GM23338 (cell line): ENCODE measurements around the gene LHX8. TPM values are rescaled to one million over a fixed set of nuclear protein-coding genes. Genes with fewer than 3 reads are reported as not detected.

Experiments used
- ATAC-seq: fragments of 200-7000 bp; cut with Tn5 transposase; 3 replicates; pipeline ENCODE4 v1.9.1; 2020
- DNase-seq: peaks from one replicate; pipeline ENCODE4 v3.0.0-alpha.2; 2015; ENCODE audit warnings: low spot score
- H2AFZ ChIP-seq: fragments of 200-600 bp; sonication (generic); 2 replicates; pipeline ENCODE4 v1.8.0; 2016; ENCODE audit warnings: antibody characterized with exemption, mild to moderate bottlenecking, moderate library complexity
- H3F3A ChIP-seq: fragments of 200-600 bp; sonication (generic); replicated peaks from 2 replicates; pipeline ENCODE4 v1.8.0; 2017; ENCODE audit warnings: antibody characterized with exemption, mixed run types, low read depth
- H3K27ac ChIP-seq: fragments of 200-600 bp; sonication (generic); 2 replicates; pipeline ENCODE4 v1.6.1; 2016; ENCODE audit warnings: low read depth
- H3K27me3 ChIP-seq: fragments of 200-600 bp; sonication (generic); 2 replicates; pipeline ENCODE4 v1.8.0; 2016; ENCODE audit warnings: mild to moderate bottlenecking, mixed run types, moderate library complexity; ENCODE audit not compliant: insufficient read depth
- H3K36me3 ChIP-seq: fragments of 200-600 bp; sonication (generic); 2 replicates; pipeline ENCODE4 v1.8.0; 2016; ENCODE audit warnings: mild to moderate bottlenecking; ENCODE audit not compliant: insufficient read depth
- H3K4me1 ChIP-seq: fragments of 200-600 bp; sonication (generic); 2 replicates; pipeline ENCODE4 v1.8.0; 2016; ENCODE audit warnings: mild to moderate bottlenecking, moderate library complexity; ENCODE audit not compliant: insufficient read depth
- H3K4me2 ChIP-seq: fragments of 200-600 bp; sonication (generic); 2 replicates; pipeline ENCODE4 v1.7.1; 2017; ENCODE audit warnings: mixed run types
- H3K4me3 ChIP-seq: fragments of 200-600 bp; sonication (generic); 2 replicates; pipeline ENCODE4 v1.6.1; 2016; ENCODE audit warnings: mixed run types
- H3K79me2 ChIP-seq: fragments of 200-600 bp; sonication (generic); replicated peaks from 2 replicates; pipeline ENCODE4 v1.8.0; 2017; ENCODE audit warnings: mild to moderate bottlenecking; ENCODE audit not compliant: insufficient read depth
- H3K9me2 ChIP-seq: fragments of 200-600 bp; sonication (generic); 2 replicates; pipeline ENCODE4 v1.8.0; 2017; ENCODE audit not compliant: insufficient read depth
- H4K20me1 ChIP-seq: fragments of 200-600 bp; sonication (generic); replicated peaks from 2 replicates; pipeline ENCODE4 v1.8.0; 2017; ENCODE audit warnings: mild to moderate bottlenecking; ENCODE audit not compliant: insufficient read depth
- H3K27ac Mint-ChIP-seq: 2 replicates; pipeline ENCODE4 v1.8.0; 2020; ENCODE audit warnings: inconsistent platforms, mild to moderate bottlenecking, moderate library complexity, mixed read lengths
- H3K27me3 Mint-ChIP-seq: 3 replicates; pipeline ENCODE4 v1.8.0; 2022; ENCODE audit warnings: low read depth, mild to moderate bottlenecking, moderate library complexity, mixed read lengths, inconsistent platforms; ENCODE audit not compliant: insufficient read depth, poor library complexity
- H3K36me3 Mint-ChIP-seq: 3 replicates; pipeline ENCODE4 v1.8.0; 2021; ENCODE audit warnings: low read depth, mild to moderate bottlenecking, inconsistent platforms, moderate library complexity, mixed read lengths
- H3K4me1 Mint-ChIP-seq: 3 replicates; pipeline ENCODE4 v1.8.0; 2020; ENCODE audit warnings: mild to moderate bottlenecking, inconsistent platforms, mixed read lengths
- H3K4me3 Mint-ChIP-seq: 3 replicates; pipeline ENCODE4 v1.8.0; 2021; ENCODE audit warnings: moderate library complexity, mild to moderate bottlenecking, inconsistent platforms, mixed read lengths
- H3K9me3 Mint-ChIP-seq: 3 replicates; pipeline ENCODE4 v1.8.0; 2020; ENCODE audit warnings: moderate library complexity, mild to moderate bottlenecking, inconsistent platforms, mixed read lengths
- CREB1 ChIP-seq: fragments of 250-450 bp; sonication (Bioruptor Pico); IDR thresholded peaks from 2 replicates; pipeline ENCODE4 v1.5.0; 2020; ENCODE audit warnings: low read depth, mild to moderate bottlenecking, moderate library complexity
- CTCF ChIP-seq, 2 experiments: fragments of 200-600 bp in 1 of 2; sonication (generic) in 1 of 2; conservative IDR thresholded peaks; 2 replicates each; pipeline versions ENCODE4 v1.5.1 to v1.6.1; 2016 to 2017; ENCODE audit warnings: antibody characterized with exemption in 2 of 2, low read depth in 2 of 2, mild to moderate bottlenecking in 2 of 2, moderate library complexity in 1 of 2
- ETS1 ChIP-seq: IDR thresholded peaks from 2 replicates; pipeline ENCODE4 v1.6.1; 2016; ENCODE audit warnings: antibody characterized with exemption
- EZH2 ChIP-seq: fragments of 200-600 bp; sonication (generic); IDR thresholded peaks from one replicate; pipeline ENCODE4 v1.8.0; 2017; ENCODE audit warnings: antibody characterized with exemption, mild to moderate bottlenecking, low read depth; ENCODE audit not compliant: unreplicated experiment
- EZH2phosphoT487 ChIP-seq: fragments of 200-600 bp; sonication (generic); IDR thresholded peaks from one replicate; pipeline ENCODE4 v1.8.1; 2018; ENCODE audit warnings: antibody characterized with exemption; ENCODE audit not compliant: unreplicated experiment
- JUNB ChIP-seq: IDR thresholded peaks from one replicate; pipeline ENCODE4 v1.6.1; 2016; ENCODE audit warnings: antibody characterized with exemption; ENCODE audit not compliant: unreplicated experiment
- NANOG ChIP-seq: IDR thresholded peaks from 2 replicates; pipeline ENCODE4 v1.6.1; 2016; ENCODE audit warnings: antibody characterized with exemption, borderline replicate concordance
- POLR2AphosphoS5 ChIP-seq: IDR thresholded peaks from 2 replicates; pipeline ENCODE4 v1.6.1; 2016; ENCODE audit warnings: antibody characterized with exemption, low read depth
- REST ChIP-seq: IDR thresholded peaks from one replicate; pipeline ENCODE4 v1.6.1; 2018; ENCODE audit warnings: antibody characterized with exemption; ENCODE audit not compliant: unreplicated experiment
- STAT1 ChIP-seq: IDR thresholded peaks from one replicate; pipeline ENCODE4 v1.6.1; 2016; ENCODE audit warnings: antibody characterized with exemption; ENCODE audit not compliant: unreplicated experiment
- ZNF114 ChIP-seq: fragments of 250-450 bp; sonication (Bioruptor Pico); IDR thresholded peaks from 2 replicates; pipeline ENCODE4 v1.5.0; 2020; ENCODE audit warnings: mild to moderate bottlenecking, moderate library complexity
- ZNF331 ChIP-seq: fragments of 250-450 bp; sonication (Bioruptor Pico); IDR thresholded peaks from 2 replicates; pipeline ENCODE4 v1.5.0; 2020; ENCODE audit warnings: low read depth, mild to moderate bottlenecking, moderate library complexity
- polyA plus RNA-seq: library from polyadenylated mRNA; unstranded; fragments of >200 nt; fragmentation: Nextera tagmentation; extraction: Ambion mirVana; gene quantifications from 2 replicates; pipeline ENCODE4 v1.2.1, GENCODE V29; 2016
- total RNA-seq: library from RNA; depleted of rRNA; stranded (reverse); fragments of >200 nt; shearing (Covaris generic); gene quantifications from 2 replicates; pipeline ENCODE4 v1.2.3, GENCODE V29; 2014
- TF ChIP-seq, protein P1 (sequence below): fragments of 250-450 bp; sonication (Bioruptor Pico); IDR thresholded peaks from 2 replicates; pipeline ENCODE4 v1.5.0; 2020; ENCODE audit warnings: mild to moderate bottlenecking, moderate library complexity

Gene LHX8
- total and polyA plus RNA-seq, 2 experiments from 2014 or later: 0.68 to 0.73 TPM

- no peaks in the 10 kb centered on the region for H3K79me2 ChIP-seq
- H3K36me3 Mint-ChIP-seq: no peaks in the 10 kb centered on the region
- H3K4me1 ChIP-seq: peaks cover 72% of the 10 kb centered on the region
- no peaks in the 10 kb centered on the region for H3K9me2 ChIP-seq
- peak; percentile 76 for DNase-seq
- TF ChIP-seq STAT1 (no peak), ETS1 (no peak), EZH2phosphoT487 (peak; percentile 60), POLR2AphosphoS5 (0 out of 2 replicates have a peak, but pooled peaks have one; percentile 24), EZH2 (peak; percentile 69), ZNF114 (CRISPR knock-in tag) (no peak), ZNF331 (no peak), CTCF (conservative IDR thresholded peaks at IDR 0.05; ENCODE audit: low read depth in 2 of 2) (no peak), JUNB (no peak), REST (no peak), CREB1 (CRISPR knock-in tag) (no peak), NANOG (no peak)
- TF ChIP-seq, protein P1, sequence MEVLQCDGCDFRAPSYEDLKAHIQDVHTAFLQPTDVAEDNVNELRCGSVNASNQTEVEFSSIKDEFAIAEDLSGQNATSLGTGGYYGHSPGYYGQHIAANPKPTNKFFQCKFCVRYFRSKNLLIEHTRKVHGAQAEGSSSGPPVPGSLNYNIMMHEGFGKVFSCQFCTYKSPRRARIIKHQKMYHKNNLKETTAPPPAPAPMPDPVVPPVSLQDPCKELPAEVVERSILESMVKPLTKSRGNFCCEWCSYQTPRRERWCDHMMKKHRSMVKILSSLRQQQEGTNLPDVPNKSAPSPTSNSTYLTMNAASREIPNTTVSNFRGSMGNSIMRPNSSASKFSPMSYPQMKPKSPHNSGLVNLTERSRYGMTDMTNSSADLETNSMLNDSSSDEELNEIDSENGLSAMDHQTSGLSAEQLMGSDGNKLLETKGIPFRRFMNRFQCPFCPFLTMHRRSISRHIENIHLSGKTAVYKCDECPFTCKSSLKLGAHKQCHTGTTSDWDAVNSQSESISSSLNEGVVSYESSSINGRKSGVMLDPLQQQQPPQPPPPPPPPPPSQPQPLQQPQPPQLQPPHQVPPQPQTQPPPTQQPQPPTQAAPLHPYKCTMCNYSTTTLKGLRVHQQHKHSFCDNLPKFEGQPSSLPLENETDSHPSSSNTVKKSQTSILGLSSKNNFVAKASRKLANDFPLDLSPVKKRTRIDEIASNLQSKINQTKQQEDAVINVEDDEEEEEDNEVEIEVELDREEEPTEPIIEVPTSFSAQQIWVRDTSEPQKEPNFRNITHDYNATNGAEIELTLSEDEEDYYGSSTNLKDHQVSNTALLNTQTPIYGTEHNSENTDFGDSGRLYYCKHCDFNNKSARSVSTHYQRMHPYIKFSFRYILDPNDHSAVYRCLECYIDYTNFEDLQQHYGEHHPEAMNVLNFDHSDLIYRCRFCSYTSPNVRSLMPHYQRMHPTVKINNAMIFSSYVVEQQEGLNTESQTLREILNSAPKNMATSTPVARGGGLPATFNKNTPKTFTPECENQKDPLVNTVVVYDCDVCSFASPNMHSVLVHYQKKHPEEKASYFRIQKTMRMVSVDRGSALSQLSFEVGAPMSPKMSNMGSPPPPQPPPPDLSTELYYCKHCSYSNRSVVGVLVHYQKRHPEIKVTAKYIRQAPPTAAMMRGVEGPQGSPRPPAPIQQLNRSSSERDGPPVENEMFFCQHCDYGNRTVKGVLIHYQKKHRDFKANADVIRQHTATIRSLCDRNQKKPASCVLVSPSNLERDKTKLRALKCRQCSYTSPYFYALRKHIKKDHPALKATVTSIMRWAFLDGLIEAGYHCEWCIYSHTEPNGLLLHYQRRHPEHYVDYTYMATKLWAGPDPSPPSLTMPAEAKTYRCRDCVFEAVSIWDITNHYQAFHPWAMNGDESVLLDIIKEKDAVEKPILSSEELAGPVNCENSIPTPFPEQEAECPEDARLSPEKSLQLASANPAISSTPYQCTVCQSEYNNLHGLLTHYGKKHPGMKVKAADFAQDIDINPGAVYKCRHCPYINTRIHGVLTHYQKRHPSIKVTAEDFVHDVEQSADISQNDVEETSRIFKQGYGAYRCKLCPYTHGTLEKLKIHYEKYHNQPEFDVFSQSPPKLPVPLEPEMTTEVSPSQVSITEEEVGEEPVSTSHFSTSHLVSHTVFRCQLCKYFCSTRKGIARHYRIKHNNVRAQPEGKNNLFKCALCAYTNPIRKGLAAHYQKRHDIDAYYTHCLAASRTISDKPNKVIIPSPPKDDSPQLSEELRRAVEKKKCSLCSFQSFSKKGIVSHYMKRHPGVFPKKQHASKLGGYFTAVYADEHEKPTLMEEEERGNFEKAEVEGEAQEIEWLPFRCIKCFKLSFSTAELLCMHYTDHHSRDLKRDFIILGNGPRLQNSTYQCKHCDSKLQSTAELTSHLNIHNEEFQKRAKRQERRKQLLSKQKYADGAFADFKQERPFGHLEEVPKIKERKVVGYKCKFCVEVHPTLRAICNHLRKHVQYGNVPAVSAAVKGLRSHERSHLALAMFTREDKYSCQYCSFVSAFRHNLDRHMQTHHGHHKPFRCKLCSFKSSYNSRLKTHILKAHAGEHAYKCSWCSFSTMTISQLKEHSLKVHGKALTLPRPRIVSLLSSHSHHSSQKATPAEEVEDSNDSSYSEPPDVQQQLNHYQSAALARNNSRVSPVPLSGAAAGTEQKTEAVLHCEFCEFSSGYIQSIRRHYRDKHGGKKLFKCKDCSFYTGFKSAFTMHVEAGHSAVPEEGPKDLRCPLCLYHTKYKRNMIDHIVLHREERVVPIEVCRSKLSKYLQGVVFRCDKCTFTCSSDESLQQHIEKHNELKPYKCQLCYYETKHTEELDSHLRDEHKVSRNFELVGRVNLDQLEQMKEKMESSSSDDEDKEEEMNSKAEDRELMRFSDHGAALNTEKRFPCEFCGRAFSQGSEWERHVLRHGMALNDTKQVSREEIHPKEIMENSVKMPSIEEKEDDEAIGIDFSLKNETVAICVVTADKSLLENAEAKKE (CRISPR knock-in tag): no peak
- no peaks in the 10 kb centered on the region for H4K20me1 ChIP-seq
- peaks cover 77% of the 10 kb centered on the region for H3K27me3 Mint-ChIP-seq
- H3K9me3 Mint-ChIP-seq: no peaks in the 10 kb centered on the region; the same call in 2 of the 3 replicates
- H3K4me3 ChIP-seq: peak overlapping the region; percentile 75
- H2AFZ ChIP-seq: peak overlapping the region; percentile 74
- no peak overlapping the region for H3K27ac ChIP-seq
- peaks cover 5% of the 10 kb centered on the region; the same call in 1 of the 2 replicates for H3F3A ChIP-seq
- peaks cover 94% of the 10 kb centered on the region for H3K27me3 ChIP-seq
- peak overlapping the region; percentile 81 for H3K4me2 ChIP-seq
- ATAC-seq: peak; percentile 56
- peaks cover 69% of the 10 kb centered on the region for H3K4me1 Mint-ChIP-seq
- H3K36me3 ChIP-seq: no peaks in the 10 kb centered on the region
- no peak overlapping the region for H3K27ac Mint-ChIP-seq
- peak overlapping the region; percentile 83 for H3K4me3 Mint-ChIP-seq
Observed at GRCh38 chr1:75136195-75136815, 2.1 kb downstream of the LHX8 start.
